Astrocyte of the cerebellum (primary cell): ENCODE measurements around the gene EPHA10.

Experiments
- DNase-seq: peaks from one replicate; pipeline ENCODE4 v3.0.0-alpha.2; 2011; ENCODE audit warnings: low read depth
- H3K4me3 ChIP-seq: 2 replicates; pipeline ENCODE4 v1.5.1; 2011; ENCODE audit warnings: mild to moderate bottlenecking, low read depth, low read length, moderate library complexity
- in situ Hi-C: cut with HindIII; loops from 2 replicates; pipeline ENCODE4 v1.10.0; 2017; ENCODE audit warnings: low sequenced_read_pairs
- TF ChIP-seq, protein P1 (sequence below): IDR thresholded peaks from 2 replicates; pipeline ENCODE4 v1.5.1; 2012; ENCODE audit warnings: low read length, low read depth, moderate library complexity, mild to moderate bottlenecking; ENCODE audit errors: missing control alignments

Gene EPHA10

DNA sequence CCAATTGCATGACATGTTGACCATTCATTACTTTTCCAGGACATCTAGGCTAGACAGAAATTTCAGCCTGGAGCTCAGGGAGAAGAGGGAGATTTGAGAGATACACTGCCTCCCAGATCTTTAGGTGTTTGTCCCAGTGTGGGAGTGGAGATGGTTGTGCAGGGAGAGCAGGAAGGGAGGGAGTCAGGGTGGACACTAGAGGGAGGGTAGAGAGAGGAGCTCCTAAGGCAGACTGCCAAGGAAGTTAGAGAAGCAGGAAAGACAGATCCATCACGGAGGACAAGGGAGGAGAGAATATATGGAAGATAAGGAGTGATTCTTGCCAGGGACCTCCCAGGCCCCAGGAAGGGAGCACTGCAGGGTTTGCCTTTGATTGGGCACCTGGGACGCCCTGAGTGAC is 63.9 kb downstream of the EPHA10 start:
- TF ChIP-seq, protein P1, sequence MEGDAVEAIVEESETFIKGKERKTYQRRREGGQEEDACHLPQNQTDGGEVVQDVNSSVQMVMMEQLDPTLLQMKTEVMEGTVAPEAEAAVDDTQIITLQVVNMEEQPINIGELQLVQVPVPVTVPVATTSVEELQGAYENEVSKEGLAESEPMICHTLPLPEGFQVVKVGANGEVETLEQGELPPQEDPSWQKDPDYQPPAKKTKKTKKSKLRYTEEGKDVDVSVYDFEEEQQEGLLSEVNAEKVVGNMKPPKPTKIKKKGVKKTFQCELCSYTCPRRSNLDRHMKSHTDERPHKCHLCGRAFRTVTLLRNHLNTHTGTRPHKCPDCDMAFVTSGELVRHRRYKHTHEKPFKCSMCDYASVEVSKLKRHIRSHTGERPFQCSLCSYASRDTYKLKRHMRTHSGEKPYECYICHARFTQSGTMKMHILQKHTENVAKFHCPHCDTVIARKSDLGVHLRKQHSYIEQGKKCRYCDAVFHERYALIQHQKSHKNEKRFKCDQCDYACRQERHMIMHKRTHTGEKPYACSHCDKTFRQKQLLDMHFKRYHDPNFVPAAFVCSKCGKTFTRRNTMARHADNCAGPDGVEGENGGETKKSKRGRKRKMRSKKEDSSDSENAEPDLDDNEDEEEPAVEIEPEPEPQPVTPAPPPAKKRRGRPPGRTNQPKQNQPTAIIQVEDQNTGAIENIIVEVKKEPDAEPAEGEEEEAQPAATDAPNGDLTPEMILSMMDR: no peak
- no peak for DNase-seq
- in situ Hi-C loops: no loop called here
- no peak overlapping the region for H3K4me3 ChIP-seq

- TF ChIP-seq, protein P1: no peak
- DNase-seq: no peak
- in situ Hi-C loops: no loop called here
- no peak overlapping the region for H3K4me3 ChIP-seq
These were observed 65.8 kb downstream of the EPHA10 start for GRCh38 chr1:37699147-37699546.

DNA sequence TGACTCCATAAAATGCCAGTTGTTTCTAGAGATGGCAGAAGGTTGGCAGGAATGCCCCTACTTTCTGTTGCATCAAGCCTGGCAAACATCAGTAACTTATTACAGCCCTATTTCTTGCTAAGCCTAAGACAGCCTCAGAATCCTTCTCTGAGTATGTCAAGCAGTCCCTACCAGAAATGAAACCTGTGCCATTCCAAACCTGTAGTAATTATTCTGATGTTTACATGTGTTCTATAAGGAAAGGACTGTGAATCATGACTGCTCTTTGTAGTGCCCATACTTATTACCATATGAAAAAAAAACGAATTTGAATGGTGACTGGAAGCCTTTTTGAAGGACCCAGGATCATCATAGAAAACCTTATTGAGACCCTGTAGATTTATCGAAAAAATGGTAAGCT is 67.2 kb downstream of the EPHA10 start:
- H3K4me3 ChIP-seq: no peak overlapping the region
- in situ Hi-C loops: no loop called here
- DNase-seq: no peak
- TF ChIP-seq, protein P1: no peak

DNA sequence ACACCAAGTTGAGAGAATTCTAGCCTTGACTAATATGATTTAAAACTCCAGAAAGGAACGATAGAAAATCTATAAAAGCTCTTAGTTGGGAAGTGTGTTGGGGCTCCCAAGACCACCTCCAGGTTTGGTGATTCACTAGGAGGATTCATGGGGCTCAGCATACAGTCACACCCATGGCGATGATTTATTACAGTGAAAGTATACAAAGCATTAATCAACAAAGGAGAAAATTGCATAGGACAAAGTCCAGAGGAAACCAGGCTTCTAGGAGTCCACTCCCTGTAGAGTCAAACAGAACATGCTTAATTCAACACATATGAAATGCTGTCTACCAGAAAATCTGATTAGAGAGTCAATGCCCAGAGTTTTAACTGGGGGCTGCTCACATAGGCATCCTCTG is 67.8 kb downstream of the EPHA10 start:
- in situ Hi-C loops: no loop called here
- H3K4me3 ChIP-seq: no peak overlapping the region
- no peak for DNase-seq
- TF ChIP-seq, protein P1: no peak

- in situ Hi-C loops: no loop called here
- no peak for DNase-seq
- H3K4me3 ChIP-seq: peak overlapping the region; percentile 90
- TF ChIP-seq, protein P1: no peak
These were observed 72.1 kb downstream of the EPHA10 start for GRCh38 chr1:37692834-37693175.

- DNase-seq: peak; percentile 94
- H3K4me3 ChIP-seq: peak within 1 kb of the TSS; percentile 90
- in situ Hi-C loops: no loop called here
- TF ChIP-seq, protein P1: peak; percentile 78
These were observed 72.7 kb downstream of the EPHA10 start, which contains the start of gene CDCA8 for GRCh38 chr1:37692078-37692833. Gene CDCA8 (plus strand): TSS chr1:37692516. CDS start chr1:37692691, 175 bp downstream.
